Hepatocyte (in vitro differentiated cells): ENCODE results near the gene PARP3.

Experiments
- CTCF ChIP-seq: fragments of 200-600 bp; sonication (generic); IDR thresholded peaks from 2 replicates; pipeline ENCODE4 v1.5.1; 2016; ENCODE audit warnings: antibody characterized with exemption, mild to moderate bottlenecking; ENCODE audit not compliant: poor library complexity
- EZH2phosphoT487 ChIP-seq: fragments of 200-600 bp; sonication (generic); IDR thresholded peaks from one replicate; pipeline ENCODE4 v1.6.1; 2018; ENCODE audit warnings: antibody characterized with exemption, mild to moderate bottlenecking, low read depth, moderate library complexity; ENCODE audit not compliant: unreplicated experiment, severe bottlenecking

- TF ChIP-seq CTCF = no peak
- no peak for TF ChIP-seq EZH2phosphoT487
Observed at GRCh38 chr3:51928438-51928837, 13.7 kb upstream of the PARP3 start.
